ENCODE data around the gene DST. TPM values are rescaled to one million over a fixed set of nuclear protein-coding genes. Genes with fewer than 3 reads are reported as not detected.

DST gene
- total RNA-seq, 1 experiment from 2014 or later = 91.9 TPM

GRCh38 chr6:56417823-56418222, 224.9 kb downstream of the DST start:
- H2AFZ ChIP-seq (ENCODE audit: low read length) = no peak overlapping the region
- H3K9me3 Mint-ChIP-seq = no peaks in the 10 kb centered on the region
- no peaks in the 10 kb centered on the region for H3K9me3 ChIP-seq (ENCODE audit: control insufficient read depth, low read depth, low read length)
- H3K4me2 ChIP-seq (ENCODE audit: insufficient read depth, insufficient read length, low read length) = no peak overlapping the region
- WGBS (ENCODE audit: extremely low coverage, insufficient read length, low lambda C conversion rate) = no CpG with 5 or more reads among the region's 2 CpGs
- H3K9ac ChIP-seq (ENCODE audit: extremely low read depth, insufficient read length, low read length) = no peak overlapping the region
- no peak overlapping the region for H3K27ac ChIP-seq (ENCODE audit: insufficient read length, low read depth, low read length)
- TF ChIP-seq, protein P1, sequence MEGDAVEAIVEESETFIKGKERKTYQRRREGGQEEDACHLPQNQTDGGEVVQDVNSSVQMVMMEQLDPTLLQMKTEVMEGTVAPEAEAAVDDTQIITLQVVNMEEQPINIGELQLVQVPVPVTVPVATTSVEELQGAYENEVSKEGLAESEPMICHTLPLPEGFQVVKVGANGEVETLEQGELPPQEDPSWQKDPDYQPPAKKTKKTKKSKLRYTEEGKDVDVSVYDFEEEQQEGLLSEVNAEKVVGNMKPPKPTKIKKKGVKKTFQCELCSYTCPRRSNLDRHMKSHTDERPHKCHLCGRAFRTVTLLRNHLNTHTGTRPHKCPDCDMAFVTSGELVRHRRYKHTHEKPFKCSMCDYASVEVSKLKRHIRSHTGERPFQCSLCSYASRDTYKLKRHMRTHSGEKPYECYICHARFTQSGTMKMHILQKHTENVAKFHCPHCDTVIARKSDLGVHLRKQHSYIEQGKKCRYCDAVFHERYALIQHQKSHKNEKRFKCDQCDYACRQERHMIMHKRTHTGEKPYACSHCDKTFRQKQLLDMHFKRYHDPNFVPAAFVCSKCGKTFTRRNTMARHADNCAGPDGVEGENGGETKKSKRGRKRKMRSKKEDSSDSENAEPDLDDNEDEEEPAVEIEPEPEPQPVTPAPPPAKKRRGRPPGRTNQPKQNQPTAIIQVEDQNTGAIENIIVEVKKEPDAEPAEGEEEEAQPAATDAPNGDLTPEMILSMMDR (conservative IDR thresholded peaks at IDR 0.05) = no peak
- H2BK20ac ChIP-seq (ENCODE audit: low read depth, low read length, poor library complexity, severe bottlenecking) = no peak overlapping the region
- no peak overlapping the region for H4K91ac ChIP-seq (ENCODE audit: insufficient read length, low read depth, low read length)
- H2BK5ac ChIP-seq (ENCODE audit: insufficient read length, low read length) = no peak overlapping the region
- H2BK15ac ChIP-seq (ENCODE audit: low read depth, low read length) = no peak overlapping the region
- H3T11ph ChIP-seq (ENCODE audit: low read length) = no peak overlapping the region
- no peak overlapping the region for H3K56ac ChIP-seq (ENCODE audit: insufficient read length, low read depth, low read length)
- no peak overlapping the region for H3K27ac Mint-ChIP-seq
- no peak overlapping the region for H2AK5ac ChIP-seq (ENCODE audit: insufficient read length, low read length)
- H3K4me3 Mint-ChIP-seq = no peak overlapping the region
- H3K27me3 Mint-ChIP-seq (ENCODE audit: low read depth) = no peaks in the 10 kb centered on the region
- DNase-seq = no peak
- no peak overlapping the region for H3K18ac ChIP-seq (ENCODE audit: insufficient read length, low read depth, low read length)
- no peaks in the 10 kb centered on the region for H3K4me1 ChIP-seq (ENCODE audit: insufficient read depth, low read length)
- H3K4me1 Mint-ChIP-seq = no peaks in the 10 kb centered on the region
- no peaks in the 10 kb centered on the region for H3K79me1 ChIP-seq (ENCODE audit: insufficient read depth, low read depth, low read length, poor library complexity, severe bottlenecking)
- H4K8ac ChIP-seq (replicated peaks; ENCODE audit: insufficient read length, low read depth, low read length) = no peak overlapping the region
- no peak overlapping the region for H3K23ac ChIP-seq (ENCODE audit: insufficient read length, low read depth, low read length)
- H3K4ac ChIP-seq (ENCODE audit: low read depth, low read length) = no peak overlapping the region
- no peak overlapping the region for H3K14ac ChIP-seq (ENCODE audit: insufficient read depth, low read length)
- no peak overlapping the region for H2BK12ac ChIP-seq (ENCODE audit: insufficient read length, low read depth, low read length)
- H4K20me1 ChIP-seq (ENCODE audit: control insufficient read depth, insufficient read depth, insufficient read length) = no peaks in the 10 kb centered on the region
- H2BK120ac ChIP-seq (ENCODE audit: low read depth, low read length, poor library complexity, severe bottlenecking) = no peak overlapping the region
- no peaks in the 10 kb centered on the region for H3K79me2 ChIP-seq (ENCODE audit: insufficient read depth, low read length)
- no peaks in the 10 kb centered on the region for H3K27me3 ChIP-seq (ENCODE audit: insufficient read depth, low read length)
- no peak overlapping the region for H4K5ac ChIP-seq (ENCODE audit: insufficient read length, low read depth, low read length)
- H3K36me3 Mint-ChIP-seq (ENCODE audit: insufficient read depth in 1 of 3, low read depth in 3 of 3) = no peaks in the 10 kb centered on the region
- no peaks in the 10 kb centered on the region for H3K23me2 ChIP-seq (ENCODE audit: insufficient read length, low read depth, low read length, poor library complexity, severe bottlenecking)
